GM21515 (cell line): Measurements from ENCODE around the gene GLRA1.

Experiments
- ATAC-seq: cut with Tn5 transposase; IDR thresholded peaks from one replicate; pipeline ENCODE4 v1.9.1; 2021; ENCODE audit not compliant: unreplicated experiment

The GLRA1 gene

GRCh38 chr5:151924564-151925301 lies at the start of gene GLRA1:
Gene GLRA1 (minus strand): TSS chr5:151924851. CDS start chr5:151924549, 302 bp downstream.
- no peak for ATAC-seq

GRCh38 chr5:151970885-151971284 lies 46.2 kb upstream of the GLRA1 start:
- no peak for ATAC-seq

GRCh38 chr5:151967865-151968264 lies 43.2 kb upstream of the GLRA1 start:
- ATAC-seq: no peak

GRCh38 chr5:151966046-151966445 lies 41.4 kb upstream of the GLRA1 start:
- ATAC-seq: no peak

- no peak for ATAC-seq
Observed at GRCh38 chr5:151964471-151964870, 39.8 kb upstream of the GLRA1 start.

- ATAC-seq: no peak
Observed at GRCh38 chr5:151961557-151961956, 36.9 kb upstream of the GLRA1 start.

GRCh38 chr5:151958111-151958510 lies 33.5 kb upstream of the GLRA1 start:
- no peak for ATAC-seq

- ATAC-seq: no peak
Observed at GRCh38 chr5:151956725-151957124, 32.1 kb upstream of the GLRA1 start.

- no peak for ATAC-seq
Observed at GRCh38 chr5:151954255-151954654, 29.6 kb upstream of the GLRA1 start.

GRCh38 chr5:151953833-151954232 lies 29.2 kb upstream of the GLRA1 start:
- ATAC-seq: no peak

GRCh38 chr5:151952238-151952637 lies 27.6 kb upstream of the GLRA1 start:
- ATAC-seq: no peak

GRCh38 chr5:151950706-151951105 lies 26.1 kb upstream of the GLRA1 start:
- no peak for ATAC-seq

- no peak for ATAC-seq
Observed at GRCh38 chr5:151949701-151950308, 25.2 kb upstream of the GLRA1 start.

- no peak for ATAC-seq
Observed at GRCh38 chr5:151949113-151949512, 24.5 kb upstream of the GLRA1 start.

- no peak for ATAC-seq
Observed at GRCh38 chr5:151947931-151948608, 23.4 kb upstream of the GLRA1 start.

- no peak for ATAC-seq
Observed at GRCh38 chr5:151937851-151938250, 13.2 kb upstream of the GLRA1 start.

- no peak for ATAC-seq
Observed at GRCh38 chr5:151935135-151935695, 10.6 kb upstream of the GLRA1 start.

GRCh38 chr5:151931260-151931659 lies 6.6 kb upstream of the GLRA1 start:
- ATAC-seq: no peak

- ATAC-seq: no peak
Observed at GRCh38 chr5:151926188-151926587, 1.5 kb upstream of the GLRA1 start.

- ATAC-seq: no peak
Observed at GRCh38 chr5:151925340-151925739, 689 bp upstream of the GLRA1 start.

GRCh38 chr5:151923866-151924476 lies 680 bp downstream of the GLRA1 start:
- ATAC-seq: no peak
